Bronchial epithelial cell (primary cell): ENCODE measurements around the gene KIF25. TPM values are rescaled to one million over a fixed set of nuclear protein-coding genes. Genes with fewer than 3 reads are reported as not detected.

Experiments used
- DNase-seq: peaks from one replicate; pipeline ENCODE4 v3.0.0-alpha.2; 2010; ENCODE audit warnings: low read depth
- FAIRE-seq: peaks from 2 replicates; lab custom pipeline; 2011; peaks lifted over from hg19 to GRCh38; lab: Jason Lieb, UNC
- H3K27me3 ChIP-seq: 2 replicates; pipeline ENCODE4 v1.5.1; 2011; ENCODE audit warnings: low read length; ENCODE audit not compliant: control insufficient read depth, insufficient read depth
- H3K36me3 ChIP-seq: 2 replicates; pipeline ENCODE4 v1.5.1; 2011; ENCODE audit warnings: low read length; ENCODE audit not compliant: control insufficient read depth, insufficient read depth
- H3K4me3 ChIP-seq: 2 replicates; pipeline ENCODE4 v1.5.1; 2011; ENCODE audit warnings: mild to moderate bottlenecking, low read depth, low read length, control low read depth
- total RNA-seq: library from RNA; depleted of rRNA; stranded (reverse); fragments of >200 nt; gene quantifications from 2 replicates; pipeline ENCODE4 v1.2.1, GENCODE V29; 2014
- TF ChIP-seq, protein P1 (sequence below): IDR thresholded peaks from 2 replicates; pipeline ENCODE4 v1.5.1; 2011; ENCODE audit warnings: mild to moderate bottlenecking, moderate library complexity, low read length, control low read depth, inconsistent platforms; ENCODE audit not compliant: insufficient read depth, severe bottlenecking

KIF25 gene
- total RNA-seq, 1 donor from 2014 or later = not detected

DNA sequence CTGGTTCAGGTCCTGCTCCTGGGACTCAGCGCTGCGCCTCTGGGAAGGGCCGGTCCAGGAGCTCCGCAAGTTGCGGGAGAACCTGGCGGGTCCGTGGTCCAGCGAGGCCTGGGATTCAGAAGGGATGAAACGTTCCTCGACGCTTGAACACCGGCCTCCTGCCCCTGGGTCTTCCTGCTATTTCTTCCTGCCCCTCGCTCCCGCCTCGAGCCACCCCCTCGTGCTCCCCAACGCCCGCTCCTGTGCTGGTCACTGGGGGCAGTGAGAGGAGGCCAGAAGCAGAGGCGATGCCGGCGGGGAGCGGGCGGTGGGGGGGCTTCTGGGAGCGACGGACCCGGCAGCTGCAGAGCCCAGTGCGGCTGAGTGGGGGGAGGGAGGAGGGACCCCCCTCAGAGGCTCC lies 20.8 kb upstream of the KIF25 start:
- FAIRE-seq (no peak), DNase-seq (no peak)
- TF ChIP-seq, protein P1, sequence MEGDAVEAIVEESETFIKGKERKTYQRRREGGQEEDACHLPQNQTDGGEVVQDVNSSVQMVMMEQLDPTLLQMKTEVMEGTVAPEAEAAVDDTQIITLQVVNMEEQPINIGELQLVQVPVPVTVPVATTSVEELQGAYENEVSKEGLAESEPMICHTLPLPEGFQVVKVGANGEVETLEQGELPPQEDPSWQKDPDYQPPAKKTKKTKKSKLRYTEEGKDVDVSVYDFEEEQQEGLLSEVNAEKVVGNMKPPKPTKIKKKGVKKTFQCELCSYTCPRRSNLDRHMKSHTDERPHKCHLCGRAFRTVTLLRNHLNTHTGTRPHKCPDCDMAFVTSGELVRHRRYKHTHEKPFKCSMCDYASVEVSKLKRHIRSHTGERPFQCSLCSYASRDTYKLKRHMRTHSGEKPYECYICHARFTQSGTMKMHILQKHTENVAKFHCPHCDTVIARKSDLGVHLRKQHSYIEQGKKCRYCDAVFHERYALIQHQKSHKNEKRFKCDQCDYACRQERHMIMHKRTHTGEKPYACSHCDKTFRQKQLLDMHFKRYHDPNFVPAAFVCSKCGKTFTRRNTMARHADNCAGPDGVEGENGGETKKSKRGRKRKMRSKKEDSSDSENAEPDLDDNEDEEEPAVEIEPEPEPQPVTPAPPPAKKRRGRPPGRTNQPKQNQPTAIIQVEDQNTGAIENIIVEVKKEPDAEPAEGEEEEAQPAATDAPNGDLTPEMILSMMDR = no peak
- Histone ChIP-seq H3K27me3 (no peaks in the 10 kb centered on the region), H3K4me3 (no peak overlapping the region), H3K36me3 (no peaks in the 10 kb centered on the region)

DNA sequence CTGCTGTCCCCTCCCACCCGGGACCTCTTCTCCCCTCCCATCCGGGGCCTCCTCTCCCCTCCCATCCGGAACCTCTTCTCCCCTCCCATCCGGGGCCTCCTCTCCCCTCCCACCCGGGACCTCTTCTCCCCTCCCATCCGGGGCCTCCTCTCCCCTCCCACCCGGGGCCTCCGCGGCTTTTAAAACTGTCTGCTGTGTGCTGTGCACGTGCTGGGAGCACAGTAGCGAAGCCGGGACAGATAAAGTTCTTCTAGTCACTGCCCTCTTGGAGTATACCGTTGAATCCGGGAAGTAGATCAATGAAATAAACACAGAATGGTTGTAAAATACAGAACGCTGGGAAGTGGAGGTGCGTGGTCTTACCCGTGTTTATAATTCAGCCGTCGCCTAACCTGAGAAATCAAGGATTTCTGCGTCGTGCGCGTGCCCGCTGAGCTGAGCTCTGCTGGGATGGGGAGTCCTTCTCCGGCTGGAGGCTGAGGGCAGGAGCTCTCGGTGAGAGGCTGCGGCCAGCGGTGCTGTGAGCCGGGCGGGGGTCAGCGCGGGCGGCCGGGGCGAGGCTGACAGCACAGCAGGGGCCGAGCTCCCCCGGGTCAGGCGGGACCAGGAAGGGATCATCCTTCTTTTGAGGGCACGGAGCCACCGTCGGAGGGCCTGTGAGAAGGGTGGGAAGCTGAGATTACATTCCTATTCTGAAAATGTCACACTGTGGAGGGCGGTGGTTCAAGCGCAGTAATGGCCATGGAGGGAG lies 19.6 kb upstream of the KIF25 start:
- Histone ChIP-seq H3K4me3 (no peak overlapping the region), H3K27me3 (no peaks in the 10 kb centered on the region), H3K36me3 (no peaks in the 10 kb centered on the region)
- DNase-seq (no peak), FAIRE-seq (no peak)
- TF ChIP-seq, protein P1 = no peak

- TF ChIP-seq, protein P1 = no peak
- no peak for DNase-seq
- no peak for FAIRE-seq
- Histone ChIP-seq H3K4me3 (no peak overlapping the region), H3K27me3 (no peaks in the 10 kb centered on the region), H3K36me3 (no peaks in the 10 kb centered on the region)
These were observed 18.9 kb upstream of the KIF25 start for GRCh38 chr6:167978607-167979006.

- H3K36me3 ChIP-seq = no peaks in the 10 kb centered on the region
- TF ChIP-seq, protein P1 = no peak
- H3K4me3 ChIP-seq = no peak overlapping the region
- no peak for DNase-seq
- no peak for FAIRE-seq
- peaks cover 2% of the 10 kb centered on the region for H3K27me3 ChIP-seq
These were observed 17.9 kb upstream of the KIF25 start for GRCh38 chr6:167979436-167980139.

DNA sequence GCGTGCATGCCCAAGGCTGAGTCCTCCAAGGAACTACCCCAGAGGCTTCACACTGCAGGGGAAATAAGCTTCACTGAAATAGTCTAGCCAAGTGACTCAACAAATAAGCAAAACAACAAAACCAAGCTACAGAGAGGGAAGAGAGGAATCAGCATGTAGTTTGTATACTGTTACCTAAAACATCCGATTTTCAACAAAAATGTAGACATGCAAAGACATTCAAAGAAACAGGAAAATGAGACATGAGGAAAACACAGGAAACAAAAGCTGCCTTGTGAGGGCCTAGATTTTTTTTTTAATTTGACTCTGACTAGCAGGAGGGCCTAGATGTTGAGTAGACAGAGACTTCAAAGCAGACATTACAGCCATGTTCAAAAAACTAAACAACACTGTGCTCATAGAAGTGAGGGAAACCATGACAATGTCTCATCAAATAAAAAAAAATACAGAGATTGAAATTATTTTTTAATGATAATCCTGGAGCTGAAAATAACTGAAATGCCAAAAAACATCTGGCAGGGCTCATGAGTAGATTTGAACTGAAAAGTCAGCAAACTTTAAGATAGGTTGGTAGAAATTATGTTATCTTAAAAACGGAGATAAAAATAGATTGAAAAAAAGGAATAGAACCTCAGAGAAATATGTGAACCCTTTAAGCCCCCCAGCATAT lies 16.4 kb upstream of the KIF25 start:
- FAIRE-seq (no peak), DNase-seq (no peak)
- Histone ChIP-seq H3K27me3 (peaks cover 2% of the 10 kb centered on the region), H3K4me3 (no peak overlapping the region), H3K36me3 (no peaks in the 10 kb centered on the region)
- TF ChIP-seq, protein P1 = no peak
